Colonic mucosa (tissue), 4 donors: ENCODE measurements around the gene LIG3. TPM values are rescaled to one million over a fixed set of nuclear protein-coding genes. Genes with fewer than 3 reads are reported as not detected.

Experiments used
- DNase-seq: peaks from one replicate; pipeline ENCODE4 v3.0.0-alpha.2; 2020
- H3K27ac ChIP-seq: fragments of 200-600 bp; one replicate; pipeline ENCODE4 v1.8.0; 2021
- H3K27me3 ChIP-seq: fragments of 200-600 bp; one replicate; pipeline ENCODE4 v1.8.0; 2021
- H3K36me3 ChIP-seq: fragments of 200-600 bp; one replicate; pipeline ENCODE4 v1.8.0; 2021
- H3K4me1 ChIP-seq: fragments of 200-600 bp; one replicate; pipeline ENCODE4 v1.8.0; 2021; ENCODE audit warnings: mild to moderate bottlenecking
- H3K4me3 ChIP-seq: fragments of 200-600 bp; one replicate; pipeline ENCODE4 v1.8.0; 2021
- H3K9ac ChIP-seq, 2 donors: one replicate each; pipeline ENCODE4 v1.7.0; 2013; ENCODE audit warnings: control low read depth in 2 of 2, low read depth in 2 of 2, low read length in 2 of 2
- H3K9me3 ChIP-seq: fragments of 200-600 bp; one replicate; pipeline ENCODE4 v1.8.0; 2021
- intact Hi-C: fragments of 100-400 bp; cut with DNase I; formaldehyde crosslinking; loops from one replicate; pipeline ENCODE4 v1.14.1; 2022
- total RNA-seq, 2 donors: library from RNA; stranded (reverse); fragmentation: NEBNext Ultra II Directional in 1 of 2; extraction: Animal tissue kit (Norgen Biotek cat#: 25700) in 1 of 2; gene quantifications; one replicate each; pipeline ENCODE4 v1.2.1, GENCODE V29; 2021
- TF ChIP-seq, protein P1 (sequence below): fragments of 200-600 bp; IDR thresholded peaks from one replicate; pipeline ENCODE4 v1.8.0; 2022; ENCODE audit warnings: antibody characterized with exemption, mild to moderate bottlenecking
- donor health status: healthy.
- donor health status: DM: no; HTN: no; CAD: no.
- donor health status: DM: no; HTN: no; CAD: no.

The LIG3 gene
- total RNA-seq, 2 donors from 2014 or later: 29.1 to 42.9 TPM

DNA sequence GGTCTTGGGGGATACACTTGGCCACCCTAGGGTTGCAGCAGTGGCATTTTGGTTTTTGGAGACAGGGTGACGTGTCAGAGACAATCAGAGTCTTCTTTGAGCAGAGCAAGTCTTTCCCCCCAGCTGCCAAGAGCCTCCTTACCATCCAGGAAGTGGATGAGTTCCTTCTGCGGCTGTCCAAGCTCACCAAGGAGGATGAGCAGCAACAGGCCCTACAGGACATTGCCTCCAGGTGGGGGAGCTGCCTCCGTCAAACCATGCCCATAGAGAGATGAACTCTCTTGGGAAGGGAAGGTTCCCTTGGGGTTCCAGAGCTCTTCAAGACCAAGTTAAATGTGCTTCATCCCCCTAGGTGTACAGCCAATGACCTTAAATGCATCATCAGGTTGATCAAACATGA, 11.3 kb downstream of the LIG3 start:
- Histone ChIP-seq H3K27ac (no peak overlapping the region), H3K9me3 (no peaks in the 10 kb centered on the region), H3K4me1 (no peaks in the 10 kb centered on the region), H3K4me3 (no peak overlapping the region), H3K36me3 (peaks cover 4% of the 10 kb centered on the region), H3K9ac (no peak overlapping the region), H3K27me3 (no peaks in the 10 kb centered on the region)
- intact Hi-C loops: loop anchor here (10.0 kb wide), 1 partner anchor 177 kb away; no protein-coding TSS in a partner anchor
- TF ChIP-seq, protein P1, sequence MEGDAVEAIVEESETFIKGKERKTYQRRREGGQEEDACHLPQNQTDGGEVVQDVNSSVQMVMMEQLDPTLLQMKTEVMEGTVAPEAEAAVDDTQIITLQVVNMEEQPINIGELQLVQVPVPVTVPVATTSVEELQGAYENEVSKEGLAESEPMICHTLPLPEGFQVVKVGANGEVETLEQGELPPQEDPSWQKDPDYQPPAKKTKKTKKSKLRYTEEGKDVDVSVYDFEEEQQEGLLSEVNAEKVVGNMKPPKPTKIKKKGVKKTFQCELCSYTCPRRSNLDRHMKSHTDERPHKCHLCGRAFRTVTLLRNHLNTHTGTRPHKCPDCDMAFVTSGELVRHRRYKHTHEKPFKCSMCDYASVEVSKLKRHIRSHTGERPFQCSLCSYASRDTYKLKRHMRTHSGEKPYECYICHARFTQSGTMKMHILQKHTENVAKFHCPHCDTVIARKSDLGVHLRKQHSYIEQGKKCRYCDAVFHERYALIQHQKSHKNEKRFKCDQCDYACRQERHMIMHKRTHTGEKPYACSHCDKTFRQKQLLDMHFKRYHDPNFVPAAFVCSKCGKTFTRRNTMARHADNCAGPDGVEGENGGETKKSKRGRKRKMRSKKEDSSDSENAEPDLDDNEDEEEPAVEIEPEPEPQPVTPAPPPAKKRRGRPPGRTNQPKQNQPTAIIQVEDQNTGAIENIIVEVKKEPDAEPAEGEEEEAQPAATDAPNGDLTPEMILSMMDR: no peak
- no peak for DNase-seq

DNA sequence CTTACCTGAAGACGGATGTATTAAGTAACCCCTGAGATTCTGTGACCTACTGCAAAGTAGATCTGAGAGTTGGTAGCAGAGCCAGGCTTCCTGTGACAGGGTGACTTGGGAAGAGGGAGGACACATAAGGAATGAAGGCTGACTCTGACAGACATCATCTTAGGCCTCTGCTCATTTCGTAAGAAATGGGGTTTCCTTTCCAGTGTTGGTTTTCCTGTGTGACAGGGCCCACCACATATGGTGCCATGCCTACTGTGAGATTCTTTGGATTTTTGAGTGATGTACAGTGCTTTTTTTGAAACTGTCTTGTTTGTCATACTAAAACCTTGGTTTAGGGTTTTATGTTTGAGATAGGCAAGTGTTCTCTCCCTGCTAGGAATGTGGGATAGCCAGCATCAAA, 12.7 kb downstream of the LIG3 start:
- DNase-seq: no peak
- no peak overlapping the region for H3K27ac ChIP-seq
- H3K36me3 ChIP-seq: peaks cover 4% of the 10 kb centered on the region
- TF ChIP-seq, protein P1: no peak
- no peaks in the 10 kb centered on the region for H3K27me3 ChIP-seq
- H3K4me1 ChIP-seq: no peaks in the 10 kb centered on the region
- intact Hi-C loops: loop anchor here (10.0 kb wide), 1 partner anchor 178 kb away; no protein-coding TSS in a partner anchor
- H3K9me3 ChIP-seq: no peaks in the 10 kb centered on the region
- H3K4me3 ChIP-seq: no peak overlapping the region
- no peak overlapping the region for H3K9ac ChIP-seq

DNA sequence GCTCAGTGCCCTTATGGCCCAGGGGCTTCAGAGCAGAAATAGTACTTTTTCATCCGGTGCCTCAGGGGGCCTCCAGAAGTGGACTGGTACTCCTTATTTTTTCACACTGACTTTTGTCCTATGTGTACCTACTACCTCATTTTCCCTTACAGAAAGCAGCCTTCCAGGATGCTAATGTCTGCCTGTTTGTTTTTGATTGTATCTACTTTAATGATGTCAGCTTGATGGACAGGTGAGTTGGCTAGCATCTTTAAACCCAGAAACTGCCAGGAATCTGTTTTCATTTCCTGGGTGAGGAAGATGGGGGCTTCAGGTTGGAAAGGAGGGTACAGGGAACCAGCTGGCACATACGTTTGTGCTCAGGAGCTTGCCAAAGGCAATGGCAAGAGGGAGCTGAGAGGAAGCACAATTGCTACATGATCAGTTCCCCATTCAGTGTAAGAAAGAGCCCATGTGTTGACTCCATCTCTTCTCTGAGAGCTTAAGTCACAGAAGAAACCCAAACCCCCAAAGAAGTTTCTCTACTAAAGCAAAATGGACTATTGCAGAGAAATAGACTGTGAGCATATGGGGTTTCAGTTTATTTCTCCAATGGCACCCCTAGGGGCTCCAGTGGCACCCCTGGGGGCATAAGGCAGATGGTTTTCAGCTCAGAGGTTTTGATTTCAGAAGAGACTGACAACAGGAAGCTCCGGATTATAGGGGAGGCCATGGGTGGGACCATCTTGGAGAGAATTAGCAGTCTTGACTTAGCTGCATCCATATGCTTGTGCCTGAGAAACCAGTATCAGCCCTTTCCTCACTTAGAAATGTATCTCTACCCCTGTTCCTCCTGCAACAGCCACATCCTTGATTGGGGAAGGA, 16.3 kb downstream of the LIG3 start:
- H3K27ac ChIP-seq: no peak overlapping the region
- intact Hi-C loops: loop anchor here (10.0 kb wide), 1 partner anchor 182 kb away; no protein-coding TSS in a partner anchor
- H3K27me3 ChIP-seq: no peaks in the 10 kb centered on the region
- peaks cover 4% of the 10 kb centered on the region for H3K36me3 ChIP-seq
- TF ChIP-seq, protein P1: no peak
- no peaks in the 10 kb centered on the region for H3K9me3 ChIP-seq
- H3K4me3 ChIP-seq: no peak overlapping the region
- no peak overlapping the region for H3K9ac ChIP-seq
- H3K4me1 ChIP-seq: no peaks in the 10 kb centered on the region
- no peak for DNase-seq

DNA sequence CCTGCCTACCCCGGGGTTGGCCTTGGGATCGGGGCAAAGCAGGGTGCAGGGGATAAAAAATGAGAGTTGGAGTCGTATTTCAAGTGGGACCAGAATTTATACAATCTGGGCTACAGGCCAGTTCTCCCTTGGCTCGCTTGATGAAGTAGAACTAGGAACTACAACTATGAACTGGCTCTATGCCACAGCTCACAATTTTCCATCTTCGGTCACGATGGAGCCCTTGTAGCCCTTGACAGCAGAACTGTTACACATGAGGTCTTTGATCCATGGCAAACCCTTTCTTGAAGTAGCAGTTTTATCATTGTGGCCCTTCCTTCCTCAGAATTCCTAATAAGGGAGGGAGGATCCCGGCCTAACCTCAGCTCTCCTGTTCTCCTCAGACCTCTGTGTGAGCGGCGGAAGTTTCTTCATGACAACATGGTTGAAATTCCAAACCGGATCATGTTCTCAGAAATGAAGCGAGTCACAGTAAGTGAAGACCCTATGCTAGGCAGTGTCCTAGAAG, 17.1 kb downstream of the LIG3 start:
- H3K4me1 ChIP-seq: no peaks in the 10 kb centered on the region
- no peaks in the 10 kb centered on the region for H3K27me3 ChIP-seq
- H3K9ac ChIP-seq: no peak overlapping the region
- H3K9me3 ChIP-seq: no peaks in the 10 kb centered on the region
- peak overlapping the region; percentile 27 for H3K27ac ChIP-seq
- H3K36me3 ChIP-seq: peaks cover 1% of the 10 kb centered on the region
- H3K4me3 ChIP-seq: no peak overlapping the region
- intact Hi-C loops: loop anchor here (10.0 kb wide), 1 partner anchor 183 kb away; no protein-coding TSS in a partner anchor
- TF ChIP-seq, protein P1: no peak
- peak; percentile 31 for DNase-seq

DNA sequence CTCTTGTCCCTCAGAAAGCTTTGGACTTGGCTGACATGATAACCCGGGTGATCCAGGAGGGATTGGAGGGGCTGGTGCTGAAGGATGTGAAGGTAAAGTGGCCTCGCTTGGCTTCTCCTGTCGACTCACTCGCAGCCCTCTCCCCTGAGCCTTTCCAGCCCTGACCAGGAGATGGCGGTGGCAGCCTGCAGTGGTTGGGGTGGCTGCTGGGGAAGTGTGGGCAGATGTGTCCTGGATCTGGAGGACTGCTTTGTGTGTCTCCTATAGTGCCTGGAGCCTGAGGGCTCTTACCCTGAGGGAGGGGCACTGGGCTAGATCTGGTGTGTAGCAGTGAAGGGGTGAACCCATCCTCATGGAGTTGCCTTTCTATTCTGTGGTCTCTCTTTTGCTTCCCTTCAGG, 17.9 kb downstream of the LIG3 start:
- Histone ChIP-seq H3K27me3 (no peaks in the 10 kb centered on the region), H3K27ac (peak overlapping the region; percentile 45), H3K4me1 (no peaks in the 10 kb centered on the region), H3K36me3 (no peaks in the 10 kb centered on the region), H3K9ac (no peak overlapping the region), H3K4me3 (no peak overlapping the region), H3K9me3 (no peaks in the 10 kb centered on the region)
- intact Hi-C loops: loop anchor here (2.0 to 10.0 kb wide), 3 partner anchors 91 to 183 kb away; partner anchors contain the start of gene RAD51D
- peak; percentile 77 for DNase-seq
- TF ChIP-seq, protein P1: peak; percentile 79
